HG03103 (cell line): ENCODE measurements around the gene FOXE1.

Source experiments
- ATAC-seq: cut with Tn5 transposase; IDR thresholded peaks from one replicate; pipeline ENCODE4 v1.9.1; 2021; ENCODE audit warnings: low read depth; ENCODE audit not compliant: unreplicated experiment

The FOXE1 gene

DNA sequence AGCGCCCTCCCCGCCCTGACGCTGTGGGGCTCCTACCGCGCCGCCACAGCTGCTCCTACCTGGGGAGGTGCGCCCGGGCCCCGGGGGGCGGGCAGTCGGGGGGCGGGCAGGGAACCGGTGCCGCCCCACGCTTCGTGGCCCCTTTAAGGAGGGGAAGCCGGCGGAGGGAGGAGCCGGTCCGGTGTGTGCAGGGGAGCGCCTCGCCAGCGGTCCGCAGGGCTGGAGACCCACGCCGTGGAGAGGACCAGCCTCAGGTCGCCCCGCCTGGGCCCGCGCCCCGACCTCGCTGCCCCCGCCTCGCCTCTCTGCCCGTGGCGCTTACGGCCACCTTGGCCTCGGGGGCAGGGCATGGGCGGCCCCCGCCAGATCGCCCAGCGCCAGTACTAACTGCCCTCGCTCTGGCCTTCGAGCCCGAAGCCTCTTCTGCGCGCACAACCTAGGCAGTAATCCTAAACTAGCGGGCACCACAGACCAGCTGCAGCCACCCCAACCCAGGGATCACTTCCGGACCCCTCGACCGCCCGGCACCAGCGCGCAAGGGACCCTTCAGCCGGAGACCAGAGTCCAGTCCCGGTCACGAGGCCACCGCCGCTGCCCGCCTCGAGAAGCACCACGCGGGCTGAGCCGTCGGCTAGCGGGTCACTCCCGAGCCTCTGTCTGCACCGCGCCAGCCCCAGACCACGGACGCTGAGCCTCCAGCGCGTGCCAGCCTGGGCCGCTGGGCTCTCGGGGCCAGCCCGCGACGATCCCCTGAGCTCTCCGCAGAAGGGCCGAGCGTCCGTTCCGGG lies at the start of gene FOXE1:
Gene FOXE1 (plus strand): TSS at position 171 of the 788 bp plus-strand sequence. CDS start 689 bp downstream, outside the sequence.
- ATAC-seq: no peak

DNA sequence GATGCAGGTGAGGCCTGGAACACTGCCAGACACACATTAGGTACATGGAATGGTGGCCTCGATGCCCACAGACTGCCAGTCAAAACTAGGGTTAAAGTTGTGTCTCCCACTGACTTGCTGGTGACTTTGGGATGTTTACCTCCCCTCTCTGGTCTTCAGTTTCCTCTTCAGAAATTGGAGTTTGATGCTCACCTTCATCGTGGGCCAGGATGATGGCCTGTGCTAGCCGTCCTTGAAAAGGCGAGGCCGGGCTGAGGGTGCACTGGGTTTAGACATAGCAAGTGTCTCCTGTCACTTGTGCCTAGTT lies 49.0 kb upstream of the FOXE1 start:
- ATAC-seq: no peak

DNA sequence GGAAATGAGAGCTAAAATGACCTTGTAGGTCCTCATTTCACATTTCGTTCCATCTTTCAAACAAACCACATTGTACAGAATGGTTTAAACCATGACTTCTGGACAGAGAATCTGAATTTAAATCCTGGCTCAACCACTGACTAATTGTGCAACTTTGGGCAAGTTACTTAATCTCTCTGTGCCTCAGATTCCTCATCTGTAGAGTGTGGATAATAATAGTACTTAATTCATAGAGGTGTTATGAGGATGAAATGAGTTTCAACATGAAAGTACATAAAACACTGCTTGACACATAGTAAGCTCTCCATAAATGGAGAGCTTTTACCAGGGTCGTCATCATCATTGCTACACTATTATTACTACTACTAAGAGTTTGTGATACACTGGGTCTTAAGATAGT lies 46.3 kb upstream of the FOXE1 start:
- ATAC-seq: no peak

DNA sequence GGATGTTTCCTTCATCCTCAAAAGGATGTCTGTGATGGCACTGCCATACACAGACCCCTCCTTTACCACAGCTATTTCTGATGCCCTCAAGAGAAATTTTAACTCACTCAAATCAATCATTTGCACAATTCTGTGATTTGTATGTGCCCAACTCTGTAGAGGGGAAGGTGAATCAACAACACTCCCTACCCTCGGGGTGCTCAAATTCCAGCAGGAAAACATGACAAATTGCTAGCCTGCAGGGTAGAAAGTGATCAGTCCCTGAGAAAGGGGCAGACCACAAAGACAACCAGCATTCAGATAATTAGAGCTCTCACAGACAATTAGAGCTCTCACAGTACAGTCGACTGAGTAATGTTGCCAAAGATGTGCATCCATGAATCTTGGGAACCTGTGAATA lies 45.3 kb upstream of the FOXE1 start:
- ATAC-seq: no peak

DNA sequence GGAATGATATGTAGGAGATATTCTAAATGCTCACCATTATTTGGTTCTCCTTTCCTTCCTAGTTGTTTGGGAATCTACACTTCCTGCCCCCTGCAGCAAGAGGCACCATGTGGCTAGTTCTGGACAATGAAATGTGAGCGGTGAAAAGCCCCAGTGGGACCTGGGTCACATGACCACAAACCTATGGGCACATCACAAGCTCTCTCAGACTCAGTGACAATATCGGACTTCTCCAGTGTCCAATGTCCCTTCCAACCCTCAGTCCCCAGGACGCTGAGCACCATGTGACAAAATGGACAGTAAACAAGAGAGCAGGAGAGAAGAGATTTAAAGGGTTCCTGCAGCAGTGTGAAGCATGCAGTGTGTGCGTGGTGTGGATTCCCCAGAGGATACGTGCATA lies 44.6 kb upstream of the FOXE1 start:
- no peak for ATAC-seq

DNA sequence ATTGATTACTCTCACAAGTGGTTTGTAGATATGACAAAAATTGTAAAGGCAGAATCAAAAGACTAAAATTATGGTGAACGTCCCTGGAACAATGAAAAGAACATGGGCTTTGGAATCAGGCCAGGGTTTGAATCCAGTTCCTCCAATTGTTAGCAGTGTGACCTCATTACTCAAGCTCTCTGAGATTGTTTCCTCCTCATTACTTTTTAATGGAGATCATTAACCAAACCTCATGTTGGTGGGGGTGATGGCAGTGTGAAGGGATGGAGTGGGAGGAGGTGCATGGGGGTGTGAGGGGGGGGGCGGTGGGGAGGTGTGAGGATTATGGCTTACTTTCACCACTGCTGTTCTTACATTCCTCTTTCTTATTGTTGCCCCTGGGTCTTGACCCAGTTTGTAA lies 44.1 kb upstream of the FOXE1 start:
- no peak for ATAC-seq

DNA sequence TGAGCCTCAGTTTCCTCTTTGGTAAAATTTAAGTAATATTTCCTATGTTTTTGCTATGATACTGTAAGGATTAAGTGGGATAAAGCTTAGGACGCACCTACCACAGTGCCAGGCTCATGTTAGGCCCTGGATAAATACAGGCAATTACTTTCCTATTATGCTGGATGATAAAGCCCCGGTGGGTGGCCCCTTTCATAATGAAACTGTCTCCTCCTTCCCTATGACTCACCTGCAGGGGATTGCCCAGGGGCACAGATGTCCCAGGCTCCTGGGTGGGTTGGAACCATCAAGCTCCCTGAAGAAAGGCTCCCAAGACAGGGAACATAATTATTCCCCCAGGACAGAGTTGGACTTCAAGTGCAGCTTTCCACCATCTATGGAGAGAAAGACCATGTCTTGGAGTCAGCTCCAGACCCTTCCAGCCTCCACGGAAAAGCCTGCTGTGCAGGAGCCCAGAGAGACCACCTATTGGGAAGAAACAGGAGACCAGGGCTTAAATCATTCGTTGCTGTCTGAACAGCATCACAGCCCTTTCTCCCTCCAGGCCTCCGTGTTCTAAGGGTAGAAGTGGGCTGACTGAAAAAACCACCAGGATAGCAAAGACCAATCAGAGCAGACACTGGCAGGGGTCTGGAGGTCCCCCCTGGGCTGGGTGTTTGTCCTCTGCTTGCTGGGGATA lies 43.2 kb upstream of the FOXE1 start:
- no peak for ATAC-seq

DNA sequence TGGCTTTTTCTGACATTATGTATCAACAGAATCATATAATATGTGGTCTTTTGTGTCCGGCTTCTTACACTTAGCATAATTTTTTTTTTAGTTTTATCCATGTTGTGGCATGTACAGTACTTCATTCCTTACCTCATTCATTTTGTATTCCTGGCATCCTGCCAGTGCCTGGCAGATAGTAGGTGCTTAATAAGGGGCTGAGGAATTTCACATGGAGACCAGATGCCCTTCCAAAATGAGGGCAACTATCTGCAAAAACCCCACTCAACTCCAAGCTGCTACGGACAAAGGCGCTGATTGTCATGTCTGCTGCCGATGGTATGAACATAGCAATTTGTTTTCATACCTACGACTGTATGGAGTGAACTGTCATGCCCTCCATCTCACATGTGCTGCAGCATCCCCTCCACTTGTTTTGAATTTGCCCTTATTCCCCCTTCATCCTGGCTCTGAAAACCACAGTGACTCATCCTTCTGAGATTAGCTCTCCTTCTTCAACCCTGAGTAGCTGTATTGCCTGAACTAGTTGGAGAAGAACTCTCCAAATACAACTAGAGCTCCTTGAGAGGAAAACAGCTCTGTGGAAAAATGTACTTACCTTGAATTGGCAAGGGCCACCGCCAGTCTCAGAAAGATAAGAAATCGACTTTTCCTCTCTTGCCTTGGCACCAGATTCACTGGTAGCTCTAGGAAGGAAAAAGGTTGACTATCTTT lies 41.3 kb upstream of the FOXE1 start:
- ATAC-seq: no peak

DNA sequence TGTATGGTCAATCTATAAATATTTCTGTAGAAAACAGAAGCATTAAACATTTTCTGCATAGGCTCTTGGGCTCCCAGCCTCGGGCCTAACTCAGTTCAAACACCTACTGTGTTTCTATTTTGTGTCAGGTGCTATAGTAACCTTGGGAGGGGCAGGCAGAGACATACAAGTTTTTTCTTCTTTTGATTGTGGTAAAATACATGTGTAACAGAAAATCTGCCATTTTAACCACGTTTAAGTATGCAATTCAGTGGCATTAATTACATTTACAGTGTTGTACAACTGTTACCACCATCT lies 40.8 kb upstream of the FOXE1 start:
- ATAC-seq: no peak

DNA sequence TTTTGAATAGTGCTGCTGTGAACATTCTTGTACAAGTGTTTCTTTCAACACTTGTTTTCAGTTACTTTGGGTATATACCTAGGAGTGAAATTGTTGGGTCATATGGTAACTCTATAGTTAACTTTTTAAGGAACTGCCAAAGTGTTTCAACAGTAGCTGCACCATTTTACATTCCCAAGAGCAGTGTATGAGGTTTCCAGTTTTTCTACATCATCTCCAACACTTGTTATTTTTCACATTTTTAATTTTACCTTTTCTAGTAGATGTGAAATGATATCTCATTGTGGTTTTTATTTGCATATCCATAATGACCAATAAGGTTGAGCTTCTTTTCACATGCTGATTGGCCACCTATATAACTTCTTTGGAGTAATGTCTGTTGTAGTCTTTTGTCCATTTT lies 40.0 kb upstream of the FOXE1 start:
- no peak for ATAC-seq

DNA sequence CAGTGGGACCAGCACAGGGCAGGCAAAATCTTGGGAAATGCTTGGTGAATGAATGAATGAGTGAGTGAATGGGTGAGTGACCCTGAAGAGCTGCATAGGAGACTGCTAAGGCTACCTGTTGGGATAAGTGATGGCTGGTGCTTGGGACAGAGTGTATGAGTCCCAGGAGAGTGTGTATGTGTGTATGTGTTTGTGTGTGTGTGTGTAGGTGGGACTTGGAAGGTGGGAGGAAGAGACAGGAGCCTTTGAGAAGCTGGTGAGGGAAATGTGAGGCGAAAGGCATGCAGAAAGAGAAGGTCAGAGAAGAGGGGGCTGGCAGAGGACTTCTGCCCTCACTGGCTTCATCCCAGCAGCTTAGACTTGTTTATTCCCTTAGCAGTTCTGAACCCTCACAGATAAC lies 33.3 kb upstream of the FOXE1 start:
- no peak for ATAC-seq

DNA sequence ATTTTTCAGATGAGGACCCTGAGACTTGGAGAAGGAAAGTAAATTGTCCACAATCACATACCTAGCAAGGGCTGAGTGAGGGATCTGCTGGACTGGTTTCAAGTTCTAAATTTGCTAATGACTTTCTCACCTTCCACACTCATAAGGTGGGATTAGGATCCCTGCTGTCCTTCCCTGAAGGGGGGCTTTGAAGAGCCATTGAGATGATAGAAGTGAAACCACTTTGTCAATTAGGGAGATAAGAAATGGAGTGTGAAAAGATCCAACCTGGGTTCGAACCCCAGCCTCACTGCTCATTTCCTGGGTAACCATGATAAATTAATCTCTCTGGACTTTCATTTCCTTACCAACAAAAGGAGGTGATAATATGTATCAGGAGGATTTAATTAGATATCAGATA lies 32.7 kb upstream of the FOXE1 start:
- no peak for ATAC-seq

DNA sequence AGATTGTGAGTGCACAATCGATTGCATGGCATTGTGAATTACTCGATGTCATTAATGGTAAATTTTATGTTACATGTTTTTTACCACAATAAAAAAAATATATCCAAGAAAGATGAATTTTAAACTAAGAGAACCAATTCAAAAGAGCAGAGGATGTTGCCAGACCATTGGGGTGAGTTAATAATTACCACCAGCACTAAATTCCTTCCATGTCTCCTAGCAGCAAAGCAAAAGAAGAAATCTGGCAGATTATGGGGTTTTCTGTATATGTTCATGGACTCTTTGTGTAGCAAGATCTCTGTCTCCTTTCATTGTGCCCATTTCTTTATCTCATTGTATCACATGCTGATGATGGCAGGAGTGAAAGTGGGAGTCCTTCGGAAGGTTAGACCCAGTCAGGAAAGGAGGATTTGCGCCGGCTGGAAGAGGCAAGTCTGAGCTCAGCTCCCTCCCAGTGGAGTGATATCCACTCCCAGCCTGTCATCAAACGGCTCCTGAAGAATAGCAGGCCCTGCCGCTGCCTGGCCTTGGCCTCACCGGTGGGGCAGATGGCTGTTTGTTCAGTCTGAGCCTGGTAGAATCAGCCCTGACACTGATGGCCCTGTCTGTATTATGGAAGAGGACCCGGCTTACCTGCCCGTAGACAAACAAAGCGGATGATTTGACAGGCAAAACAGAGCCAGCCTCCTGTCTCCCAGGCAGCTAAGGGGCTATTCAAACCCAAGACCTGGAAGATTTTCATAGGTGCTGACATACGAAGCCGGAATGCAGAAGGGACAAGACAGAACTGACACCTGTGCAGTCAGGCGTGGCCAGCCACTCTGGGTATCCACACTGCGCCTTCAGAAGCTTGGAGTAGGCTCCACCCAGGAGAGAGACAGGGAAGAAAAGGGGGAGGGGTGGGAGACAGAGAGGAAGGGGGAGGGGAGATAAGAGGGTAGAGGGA lies 21.9 kb upstream of the FOXE1 start:
- ATAC-seq: no peak

DNA sequence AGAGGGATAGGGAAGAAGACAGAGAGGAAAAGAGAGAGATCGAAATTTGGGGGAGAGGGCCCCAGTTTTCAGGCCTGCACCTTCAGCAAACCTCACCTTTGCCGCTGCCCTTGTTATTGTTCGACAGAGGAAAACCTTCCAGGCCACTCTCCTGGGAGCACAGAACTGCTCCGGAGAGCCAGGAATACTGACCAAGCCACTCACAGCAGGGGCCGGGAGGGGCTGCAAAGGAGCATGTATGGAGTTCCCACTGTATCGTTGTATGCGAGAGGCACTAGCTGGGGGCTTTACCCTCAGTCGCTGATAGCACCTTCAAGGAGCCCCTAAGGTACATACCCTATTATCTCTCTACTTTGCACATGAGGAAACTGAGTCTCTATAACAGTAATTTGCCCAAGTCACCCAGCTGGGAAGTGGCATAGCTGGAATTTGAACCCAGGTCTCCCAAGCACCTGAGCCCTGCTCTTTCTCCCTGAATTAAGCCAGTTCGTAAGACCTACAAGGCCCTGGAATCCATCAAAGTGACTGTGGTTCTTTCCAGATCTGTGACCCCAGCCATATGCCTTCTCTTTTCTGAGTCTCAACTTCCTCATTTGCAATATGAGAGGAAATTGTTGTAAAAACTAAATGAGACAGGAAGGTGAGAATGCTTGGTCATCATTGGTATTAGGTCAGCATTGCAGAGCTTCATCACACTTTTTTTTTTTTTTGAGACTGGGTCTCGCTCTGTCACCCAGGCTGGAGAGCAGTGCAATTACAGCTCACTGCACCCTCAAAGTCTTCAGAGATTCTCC lies 21.0 kb upstream of the FOXE1 start:
- no peak for ATAC-seq

DNA sequence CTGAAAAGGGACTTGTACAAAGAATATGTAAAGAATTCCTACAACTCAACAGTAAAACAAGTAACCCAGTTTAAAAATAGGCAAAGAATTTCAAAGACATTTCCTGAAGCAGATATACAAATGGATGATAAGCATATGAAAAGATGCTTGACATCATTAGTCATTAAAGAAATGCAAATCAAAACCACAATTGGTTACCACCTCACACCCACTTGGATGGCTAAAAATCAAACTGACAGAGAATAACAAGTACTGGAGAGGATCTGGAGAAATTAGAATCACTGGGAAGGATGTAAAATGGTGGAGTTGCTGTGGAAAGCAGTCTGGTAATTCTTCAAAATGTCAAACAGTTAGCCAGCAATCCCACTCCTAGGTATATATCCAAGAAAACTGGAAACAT lies 12.5 kb upstream of the FOXE1 start:
- no peak for ATAC-seq

DNA sequence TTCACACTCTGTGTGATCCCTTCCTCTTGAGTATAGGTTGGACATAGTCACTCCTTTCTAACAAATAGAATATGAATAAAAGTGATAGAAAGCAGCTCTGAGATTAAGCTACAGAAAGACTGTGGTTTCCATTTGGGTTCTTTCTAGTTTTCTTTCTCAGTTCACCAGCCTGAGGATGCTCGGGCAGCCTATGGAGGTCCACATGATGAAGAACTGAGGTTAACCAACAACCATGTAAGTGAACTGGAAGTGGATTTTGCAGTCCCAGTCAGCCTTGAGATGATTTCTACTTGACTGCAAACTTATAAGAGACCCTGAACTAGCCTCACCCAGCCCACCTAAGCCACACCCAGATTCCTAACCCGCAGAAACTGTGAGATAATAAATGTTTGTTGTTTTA lies 10.1 kb upstream of the FOXE1 start:
- no peak for ATAC-seq

DNA sequence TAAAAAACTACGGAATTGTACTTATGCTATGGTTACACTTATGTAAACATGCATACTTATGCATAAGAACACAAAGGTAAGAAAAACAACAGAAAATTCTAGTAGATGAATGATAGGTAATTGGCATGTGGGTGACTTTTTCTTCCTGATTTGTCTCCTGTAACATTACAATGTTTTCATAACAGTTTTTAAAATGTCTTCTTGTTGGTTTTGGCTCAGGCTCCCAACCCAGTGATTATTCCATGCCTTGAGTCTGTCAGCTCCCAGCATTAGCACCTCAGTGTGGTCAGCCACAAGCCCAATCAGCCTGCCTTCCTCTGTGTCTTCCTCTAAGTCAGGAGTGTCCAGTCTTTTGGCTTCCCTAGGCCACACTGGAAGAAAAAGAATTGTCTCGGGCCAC lies 7.9 kb upstream of the FOXE1 start:
- no peak for ATAC-seq

DNA sequence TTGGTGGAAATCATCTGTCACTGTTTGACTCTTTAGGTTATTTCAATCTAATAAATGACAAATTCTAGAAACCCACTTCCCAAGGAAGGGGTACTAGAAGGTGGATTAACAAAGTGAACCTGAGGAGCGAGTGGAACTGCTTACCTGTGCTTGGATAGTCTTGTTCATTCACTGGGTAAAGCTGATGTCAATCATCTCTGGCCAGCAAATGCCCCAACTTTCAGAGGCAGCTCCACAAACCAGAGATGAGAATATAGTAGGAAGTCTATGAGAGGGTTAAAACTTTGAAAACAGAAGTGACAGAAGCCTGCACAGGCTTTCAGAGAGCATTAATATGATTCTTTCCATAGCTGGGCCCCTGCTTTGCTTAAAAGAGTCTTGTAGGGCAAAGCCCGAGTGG lies 7.3 kb upstream of the FOXE1 start:
- ATAC-seq: no peak

DNA sequence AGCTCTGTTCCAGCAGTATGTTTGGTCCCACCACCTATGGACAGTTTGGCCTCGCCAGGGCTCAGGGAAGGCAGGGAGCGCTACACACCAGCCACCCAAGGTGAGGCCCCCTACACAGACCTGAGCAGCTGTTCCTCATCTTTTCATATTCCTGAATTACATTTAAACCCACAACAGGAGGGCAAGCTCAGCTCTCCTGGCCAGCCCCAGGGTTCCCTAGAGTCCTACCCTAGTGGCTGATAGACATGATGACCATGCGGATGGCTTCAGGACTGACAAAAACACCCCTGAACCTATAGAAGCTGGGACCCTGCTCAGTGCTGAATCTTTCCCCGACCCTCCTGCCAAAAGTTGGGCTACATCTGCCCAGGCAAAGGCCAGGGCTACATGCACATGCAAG lies 6.7 kb upstream of the FOXE1 start:
- ATAC-seq: no peak
